Activated CD8-positive, alpha-beta memory T cell treated with anti-CD3 and anti-CD28 coated beads, Interleukin-2, amount 50 U/mL, for 24 hours (primary cell): Measurements from ENCODE around the gene ADGRV1.

ENCODE experiments used
- DNase-seq: peaks from one replicate; pipeline ENCODE4 v3.0.0-alpha.2; 2020; ENCODE audit errors: extremely low read depth

The ADGRV1 gene

GRCh38 chr5:91106842-91107511 lies 548.4 kb downstream of the ADGRV1 start:
- DNase-seq: no peak

DNA sequence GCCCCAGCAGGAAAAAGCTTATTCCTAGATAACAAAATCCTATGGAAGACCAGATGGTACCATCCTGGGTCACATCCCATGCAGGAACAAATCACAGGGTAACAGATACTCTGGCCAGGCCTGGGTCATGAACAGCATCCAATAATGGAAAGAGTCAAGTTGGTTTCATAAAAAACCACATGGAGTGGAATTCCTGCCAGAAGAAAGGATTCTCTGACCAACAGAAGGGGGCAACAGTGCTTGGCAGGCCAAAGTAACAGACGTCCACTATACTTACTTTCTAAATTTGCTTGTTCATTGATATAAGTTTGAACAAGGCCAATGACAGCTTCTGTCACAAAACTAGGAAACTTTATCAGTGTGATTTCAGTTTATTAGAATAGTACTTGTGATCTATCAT lies 551.0 kb downstream of the ADGRV1 start:
- no peak for DNase-seq

DNA sequence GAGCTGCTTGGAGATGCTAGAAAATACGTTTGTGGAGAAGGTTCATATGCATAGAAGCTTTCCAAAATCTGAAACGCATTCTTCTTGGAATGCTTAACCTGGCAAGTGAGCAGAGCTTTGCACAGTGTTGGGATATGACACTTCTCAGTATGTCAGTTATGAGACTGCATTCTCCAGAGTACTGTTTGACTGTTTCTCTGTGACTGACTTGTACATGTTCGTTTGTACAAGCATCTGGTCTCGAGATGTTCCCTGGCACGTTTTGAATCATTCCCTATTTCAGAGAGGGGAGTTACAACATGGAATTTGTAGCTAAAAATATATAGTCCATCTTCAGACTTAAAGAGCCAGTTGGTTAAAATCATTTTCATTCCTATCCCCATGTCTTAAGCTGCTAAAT lies 552.1 kb downstream of the ADGRV1 start:
- DNase-seq: no peak

DNA sequence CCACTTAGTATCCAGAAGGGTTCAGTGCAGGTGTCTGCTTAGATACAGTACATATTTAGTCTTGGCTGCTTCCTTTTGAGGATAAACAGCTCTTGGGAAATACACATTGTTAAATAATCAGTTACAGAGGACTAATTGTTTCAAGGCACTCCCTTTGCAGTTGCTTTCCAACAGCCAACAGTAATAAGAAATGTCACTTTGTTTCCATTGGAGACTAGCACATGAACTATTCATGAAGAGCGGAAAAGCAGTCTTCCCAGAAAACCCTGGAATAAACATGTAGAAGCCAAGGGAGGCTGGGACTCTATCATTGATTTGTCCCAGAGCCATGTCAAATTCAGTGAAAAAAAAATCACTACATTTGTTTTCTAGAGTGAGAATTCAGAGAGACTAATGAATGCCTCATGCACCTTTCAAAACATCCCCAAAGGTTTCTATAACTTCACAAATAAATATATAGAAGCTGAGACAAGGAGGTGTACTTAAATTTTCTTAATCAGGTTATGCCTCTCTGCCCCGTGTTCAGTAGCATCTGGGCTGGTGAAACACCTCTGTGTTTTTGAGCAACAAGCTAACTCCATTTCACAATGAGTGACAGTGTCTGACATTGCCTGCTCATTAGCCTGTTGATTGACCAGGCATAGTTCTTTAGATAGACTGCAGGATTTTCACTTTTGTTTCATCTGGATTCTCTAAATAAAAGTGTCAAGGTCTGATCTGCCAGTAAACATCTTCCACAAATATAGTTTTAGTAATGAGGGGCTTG lies 553.1 kb downstream of the ADGRV1 start:
- DNase-seq: no peak

GRCh38 chr5:91114658-91115057 lies 556.1 kb downstream of the ADGRV1 start:
- DNase-seq: no peak

DNA sequence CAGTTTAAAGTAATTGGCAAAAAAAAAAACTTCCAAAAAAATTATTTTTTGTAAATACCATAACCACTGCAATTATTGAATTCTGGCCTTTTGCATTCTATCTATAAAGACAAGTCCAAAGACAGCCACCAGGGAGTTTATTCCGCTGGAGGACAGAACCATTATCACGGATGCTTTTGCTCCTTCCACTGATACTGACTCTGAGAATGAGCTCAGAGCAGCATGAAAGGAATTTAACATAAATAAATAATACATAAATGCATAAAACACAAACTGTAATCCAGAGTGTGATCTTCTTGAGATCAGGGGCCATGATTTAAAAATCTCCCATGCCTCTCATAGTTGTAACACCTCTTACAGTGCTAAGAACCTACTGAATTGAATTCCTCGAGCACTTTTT lies 559.8 kb downstream of the ADGRV1 start:
- no peak for DNase-seq

DNA sequence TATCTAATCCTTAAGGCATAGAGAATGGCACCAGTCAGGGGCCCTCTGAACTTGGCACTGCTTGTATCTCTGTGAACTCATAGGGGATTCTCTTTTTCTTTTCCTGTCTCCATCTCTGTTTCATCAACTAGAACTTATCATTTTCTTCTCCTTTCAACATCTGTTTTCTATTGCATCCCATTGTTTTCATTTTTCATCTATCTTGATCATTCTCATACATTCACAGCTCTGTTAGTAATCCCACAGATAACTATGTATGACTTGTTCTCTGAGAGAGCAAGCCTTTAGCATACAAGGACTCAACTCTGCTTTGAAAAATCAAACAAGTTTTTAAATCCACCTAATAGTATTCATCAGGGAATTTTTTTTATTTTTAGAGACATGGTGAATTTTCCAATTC lies 560.2 kb downstream of the ADGRV1 start:
- no peak for DNase-seq

GRCh38 chr5:91119217-91119616 lies 560.6 kb downstream of the ADGRV1 start:
- DNase-seq: no peak

DNA sequence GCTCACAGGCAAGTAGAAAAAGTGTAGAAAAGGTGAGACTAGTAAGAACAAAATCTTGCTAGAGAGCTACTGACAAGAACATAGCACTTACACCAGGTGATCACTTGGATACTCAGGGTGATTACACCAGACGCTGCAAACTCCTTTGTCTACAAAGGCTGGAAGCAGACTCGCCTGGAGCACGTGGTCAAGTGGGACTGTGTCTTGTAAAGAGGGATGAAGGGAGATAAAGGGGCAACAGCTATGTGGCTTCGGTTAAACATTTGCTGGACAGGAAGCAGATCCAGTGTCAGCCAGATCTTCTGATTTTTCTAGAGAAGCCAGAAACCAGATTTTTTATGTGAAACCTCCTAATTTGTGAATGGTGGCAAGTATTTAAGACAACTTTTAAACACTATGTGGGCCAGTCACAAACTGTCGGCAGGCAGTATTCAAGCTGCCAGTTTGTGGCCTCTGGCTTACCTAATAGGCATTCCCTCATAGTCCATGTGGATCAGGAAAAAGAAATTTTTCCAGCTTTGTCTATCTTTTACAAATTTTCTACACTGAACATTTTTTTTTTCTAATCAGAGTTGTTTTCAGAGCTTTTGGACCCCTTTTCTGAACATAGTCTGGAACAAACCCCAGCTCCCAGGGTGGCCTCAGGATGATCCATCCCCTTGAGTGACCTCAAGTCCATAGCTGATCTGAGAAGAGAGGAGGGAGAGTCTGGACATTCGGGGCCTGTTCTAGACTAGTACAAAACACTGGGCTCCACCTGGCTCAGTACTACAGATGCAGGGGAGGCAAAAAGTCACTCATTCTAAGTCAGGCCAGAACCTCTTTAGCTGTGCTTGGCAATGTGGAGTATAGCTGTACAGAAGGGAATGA lies 561.6 kb downstream of the ADGRV1 start:
- DNase-seq: no peak

- DNase-seq: no peak
These were observed 562.9 kb downstream of the ADGRV1 start for GRCh38 chr5:91121347-91121993.

DNA sequence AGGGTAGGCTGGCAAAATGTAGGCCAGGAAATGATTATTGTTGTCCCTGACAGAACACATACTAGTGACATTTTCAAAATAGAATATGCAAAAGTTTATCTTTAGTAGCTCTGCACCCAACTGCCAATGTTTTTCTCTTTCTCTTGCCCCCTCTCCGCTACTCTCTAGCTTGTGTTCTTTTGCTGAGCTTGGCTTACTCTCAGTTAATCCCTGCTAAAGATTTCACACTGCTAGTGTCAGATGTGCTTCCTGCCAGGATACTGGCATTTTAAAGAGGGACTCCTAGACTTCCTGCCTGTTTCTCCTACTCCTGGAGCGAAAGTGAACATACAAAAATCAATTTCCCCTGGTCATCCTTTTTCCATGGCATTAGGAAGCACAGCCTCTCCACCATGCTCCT lies 564.1 kb downstream of the ADGRV1 start:
- no peak for DNase-seq

DNA sequence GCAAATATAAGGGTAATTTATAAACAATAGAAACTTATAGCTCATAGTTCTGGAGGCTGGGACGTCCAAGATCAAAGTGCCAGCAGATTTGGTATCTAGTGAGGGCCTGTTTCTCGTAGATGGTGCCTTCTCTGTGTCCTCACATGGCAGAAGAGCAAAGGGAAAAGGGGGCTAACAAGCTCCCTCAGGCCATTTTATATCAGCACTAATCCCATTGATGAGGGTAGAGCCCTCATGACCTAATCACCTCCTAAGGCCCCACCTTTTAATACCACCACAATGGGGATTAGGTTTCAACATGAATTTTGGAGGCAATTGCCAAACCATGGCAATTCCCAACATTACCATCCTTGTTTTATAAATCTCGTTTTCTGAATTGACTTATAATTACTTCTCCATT lies 564.7 kb downstream of the ADGRV1 start:
- DNase-seq: no peak

DNA sequence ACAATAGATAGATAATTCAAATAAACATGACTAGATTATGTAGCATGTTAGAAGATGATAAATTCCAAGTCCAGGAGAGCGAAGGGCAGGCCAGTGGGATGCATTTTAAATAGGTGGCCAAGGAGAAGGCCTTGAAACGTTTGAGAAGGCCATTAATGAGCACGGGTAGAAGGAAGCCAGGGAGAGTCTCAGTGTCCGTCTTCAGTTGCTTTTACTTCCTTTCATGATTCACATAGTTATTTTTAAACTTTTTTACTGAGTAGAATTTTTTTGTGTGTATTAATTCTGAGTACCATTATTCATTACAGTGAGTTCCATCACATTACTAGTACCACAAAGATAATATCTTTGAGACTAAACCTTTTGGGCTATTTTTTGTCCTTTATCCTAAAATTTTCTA lies 565.3 kb downstream of the ADGRV1 start:
- DNase-seq: no peak

DNA sequence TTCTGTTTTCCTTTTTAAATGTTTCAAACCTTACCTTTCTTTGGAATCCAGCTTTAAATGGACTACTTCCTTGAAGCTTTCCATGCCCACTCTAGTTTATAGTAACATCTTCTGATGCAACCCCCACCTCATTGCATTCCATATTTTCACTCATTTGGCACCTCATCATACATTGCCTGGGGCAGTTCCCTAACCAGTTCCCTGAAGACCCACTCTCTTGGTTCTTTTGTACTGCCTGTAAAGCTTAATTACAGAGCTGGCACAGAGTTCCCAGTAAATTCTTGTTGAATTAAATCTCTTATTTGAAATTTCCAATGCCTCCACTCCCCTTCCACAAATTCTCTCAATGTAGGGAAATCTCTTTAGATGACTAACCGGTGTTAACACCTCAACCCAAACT lies 567.3 kb downstream of the ADGRV1 start:
- DNase-seq: no peak

GRCh38 chr5:91126448-91126847 lies 567.9 kb downstream of the ADGRV1 start:
- no peak for DNase-seq

DNA sequence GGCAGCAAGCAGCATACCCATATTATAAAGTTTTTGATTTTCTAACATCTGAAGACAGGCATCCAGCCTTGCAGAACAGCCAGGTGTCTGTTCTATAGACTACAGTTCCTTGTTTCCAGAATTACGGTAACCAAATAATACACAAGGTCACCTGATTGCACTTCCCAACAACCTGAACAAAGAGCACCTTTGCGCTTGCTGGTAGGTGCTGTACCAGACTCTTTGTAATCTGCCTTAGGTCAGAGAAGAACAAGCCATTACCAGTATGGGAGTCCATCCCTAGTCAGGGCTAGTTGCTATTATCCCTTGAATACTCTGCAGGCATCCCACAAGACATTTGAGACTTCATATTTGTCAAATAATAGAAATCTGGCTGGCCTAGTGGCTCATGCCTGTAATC lies 568.3 kb downstream of the ADGRV1 start:
- DNase-seq: no peak

DNA sequence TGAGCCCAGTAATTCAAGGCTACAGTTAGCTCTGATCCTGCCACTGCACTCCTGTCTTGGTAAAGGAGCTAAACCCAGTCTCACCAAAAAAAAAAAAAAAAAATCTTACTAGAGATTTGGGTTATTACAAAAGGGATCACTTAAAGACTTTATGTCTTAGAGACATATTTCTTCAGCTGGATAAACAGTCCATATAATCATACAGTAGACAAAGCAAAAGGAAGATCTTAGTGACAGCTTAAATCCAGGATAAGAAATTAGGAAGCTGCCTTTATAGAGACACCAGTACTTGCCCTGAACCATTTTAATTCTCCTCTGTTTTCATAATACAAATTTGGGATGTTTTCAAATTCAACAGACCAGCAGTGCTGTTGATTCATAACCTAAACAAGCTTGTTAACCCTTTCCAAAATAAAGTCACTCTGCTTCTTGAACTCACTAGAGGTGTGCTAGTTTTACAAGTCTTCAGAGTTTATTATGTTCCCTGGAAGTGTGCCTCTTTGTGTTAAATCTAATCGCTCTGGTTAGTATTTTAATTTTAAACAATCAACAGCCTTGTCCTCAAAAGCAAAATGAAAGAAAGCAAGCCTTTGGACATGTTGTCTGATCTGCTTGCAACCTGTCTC lies 569.0 kb downstream of the ADGRV1 start:
- no peak for DNase-seq

DNA sequence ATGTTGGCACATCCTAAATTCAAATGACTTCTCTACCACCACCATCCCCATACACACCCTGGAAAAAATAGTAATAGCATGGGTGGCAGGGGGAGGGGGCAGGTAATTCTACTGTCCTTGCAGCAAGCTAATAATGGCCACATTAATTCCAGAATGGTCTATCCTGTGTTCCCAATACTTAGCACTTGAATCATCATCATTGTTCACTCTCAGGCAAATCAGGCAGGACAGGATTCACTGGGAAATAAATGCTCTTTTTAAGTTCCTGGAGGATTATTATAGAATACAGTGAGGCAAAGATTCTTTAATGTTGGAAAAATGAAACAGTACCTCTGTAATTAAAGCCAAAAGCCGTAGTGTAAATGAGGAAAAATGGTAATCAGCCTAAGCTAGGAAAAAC lies 570.0 kb downstream of the ADGRV1 start:
- DNase-seq: no peak

- no peak for DNase-seq
These were observed 571.2 kb downstream of the ADGRV1 start for GRCh38 chr5:91129748-91130147.

DNA sequence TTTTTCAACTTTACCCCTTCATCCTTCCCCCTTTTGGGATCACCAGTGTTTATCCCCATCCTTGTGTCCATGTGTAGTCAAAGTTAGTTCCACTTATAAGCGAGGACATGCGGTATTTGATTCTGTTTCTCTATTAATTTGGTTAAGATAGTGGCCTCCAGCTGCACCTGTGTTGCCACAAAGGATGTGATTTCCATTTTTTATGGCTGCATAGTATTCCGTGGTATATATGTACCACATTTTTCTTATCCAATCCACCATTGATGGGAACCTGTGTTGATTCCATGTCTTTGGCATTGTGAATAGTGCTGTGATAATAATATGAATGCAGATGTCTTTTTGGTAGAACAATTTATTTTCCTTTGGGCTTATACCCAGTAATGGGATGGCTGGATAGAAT lies 572.2 kb downstream of the ADGRV1 start:
- DNase-seq: no peak

DNA sequence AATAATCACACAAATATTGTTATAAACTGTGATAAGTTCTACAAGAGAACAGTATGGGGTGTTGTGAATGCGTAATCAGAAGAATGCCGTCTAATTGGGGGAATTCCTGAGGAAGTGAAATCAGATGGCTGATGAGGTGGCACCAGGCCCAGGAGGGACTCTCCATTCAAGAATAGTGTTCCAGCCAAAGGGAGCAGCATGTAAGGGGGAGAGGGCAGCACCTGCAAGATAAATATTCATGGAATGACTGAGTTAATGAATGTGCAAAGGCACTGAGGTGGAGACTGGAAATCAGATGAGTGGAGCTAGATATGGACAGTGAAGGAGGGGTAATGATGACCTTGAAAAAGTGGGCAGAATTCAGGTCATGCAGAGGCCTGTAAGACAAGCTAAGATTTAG lies 574.0 kb downstream of the ADGRV1 start:
- no peak for DNase-seq

GRCh38 chr5:91133183-91133582 lies 574.6 kb downstream of the ADGRV1 start:
- DNase-seq: no peak
